Jurkat, Clone E6-1 (cell line): ENCODE data around the gene ADARB2.

Source experiments
- DNase-seq: peaks from one replicate; pipeline ENCODE4 v3.0.0-alpha.2; 2011; ENCODE audit warnings: low read depth, low spot score
- H3K4me3 ChIP-seq: 2 replicates; pipeline ENCODE4 v1.5.1; 2011; ENCODE audit warnings: mild to moderate bottlenecking, low read length, control low read depth, moderate library complexity

Gene ADARB2

GRCh38 chr10:1153805-1154351 lies 583.4 kb downstream of the ADARB2 start:
- no peak overlapping the region for H3K4me3 ChIP-seq
- no peak for DNase-seq

- peak; percentile 64 for DNase-seq
- no peak overlapping the region for H3K4me3 ChIP-seq
Measured at GRCh38 chr10:1153251-1153763, 584.0 kb downstream of the ADARB2 start.

GRCh38 chr10:1152386-1153250 lies 584.7 kb downstream of the ADARB2 start:
- no peak for DNase-seq
- H3K4me3 ChIP-seq: no peak overlapping the region

GRCh38 chr10:1151076-1152033 lies 586.0 kb downstream of the ADARB2 start:
- H3K4me3 ChIP-seq: no peak overlapping the region
- DNase-seq: no peak

GRCh38 chr10:1150638-1150955 lies 586.7 kb downstream of the ADARB2 start:
- no peak for DNase-seq
- H3K4me3 ChIP-seq: no peak overlapping the region

- no peak overlapping the region for H3K4me3 ChIP-seq
- peak; percentile 45 for DNase-seq
Measured at GRCh38 chr10:1149793-1150637, 587.3 kb downstream of the ADARB2 start.

- DNase-seq: no peak
Measured at GRCh38 chr10:1148855-1149605, 588.3 kb downstream of the ADARB2 start.

GRCh38 chr10:1147810-1148209 lies 589.5 kb downstream of the ADARB2 start:
- no peak overlapping the region for H3K4me3 ChIP-seq
- DNase-seq: no peak

More at GRCh38 chr10:1148855-1149605, 588.3 kb downstream of the ADARB2 start:
- H3K4me3 ChIP-seq: no peak overlapping the region

GRCh38 chr10:1142596-1142995 lies 594.7 kb downstream of the ADARB2 start:
- DNase-seq: no peak
- H3K4me3 ChIP-seq: no peak overlapping the region

GRCh38 chr10:1141701-1142100 lies 595.6 kb downstream of the ADARB2 start:
- no peak overlapping the region for H3K4me3 ChIP-seq
- DNase-seq: no peak

- H3K4me3 ChIP-seq: no peak overlapping the region
- DNase-seq: no peak
Measured at GRCh38 chr10:1141261-1141660, 596.1 kb downstream of the ADARB2 start.

GRCh38 chr10:1138529-1138928 lies 598.8 kb downstream of the ADARB2 start:
- H3K4me3 ChIP-seq: no peak overlapping the region
- DNase-seq: no peak

GRCh38 chr10:1137499-1138163 lies 599.7 kb downstream of the ADARB2 start:
- H3K4me3 ChIP-seq: no peak overlapping the region
- no peak for DNase-seq

- no peak overlapping the region for H3K4me3 ChIP-seq
- no peak for DNase-seq
Measured at GRCh38 chr10:1136268-1136667, 601.1 kb downstream of the ADARB2 start.

GRCh38 chr10:1134156-1134555 lies 603.2 kb downstream of the ADARB2 start:
- no peak overlapping the region for H3K4me3 ChIP-seq
- DNase-seq: no peak

- no peak for DNase-seq
- no peak overlapping the region for H3K4me3 ChIP-seq
Measured at GRCh38 chr10:1133495-1134045, 603.8 kb downstream of the ADARB2 start.

- no peak overlapping the region for H3K4me3 ChIP-seq
- no peak for DNase-seq
Measured at GRCh38 chr10:1132584-1132983, 604.7 kb downstream of the ADARB2 start.
